NCI-H2107 treated with DMSO at 0.1 percent for 48 hours (cell line): ENCODE measurements around the gene EIF4G3.
"Not testable (repeated sequence)": the region's sequence is repeated elsewhere in the genome, so short reads cannot be mapped to it uniquely, and the experiment has no call there.

ENCODE experiments used
- DNase-seq: peaks from one replicate; lab custom pipeline; 2025; ENCODE audit not compliant: unreplicated experiment; lab: John Stamatoyannopoulos, UW

Gene EIF4G3

DNA sequence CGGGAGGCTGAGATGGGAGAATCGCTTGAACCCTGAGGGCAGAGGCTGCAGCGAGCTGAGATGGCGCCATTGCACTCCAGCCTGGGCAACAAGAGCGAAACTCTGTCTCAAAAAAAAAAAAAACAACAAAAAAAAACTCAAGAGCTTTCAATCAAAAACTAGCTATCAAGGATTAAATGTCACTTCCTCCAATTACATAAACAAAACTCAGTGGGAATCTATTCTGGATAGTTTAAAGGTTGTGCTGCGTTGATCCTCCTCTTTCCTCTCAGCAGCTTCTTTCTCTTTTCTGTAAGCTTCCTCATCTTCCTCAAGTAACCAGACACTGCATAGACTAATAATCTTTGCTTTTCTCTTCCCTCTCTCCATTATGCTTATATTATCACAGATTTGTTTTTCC lies 20.7 kb downstream of the EIF4G3 start:
- DNase-seq: peak; percentile 28

GRCh38 chr1:21154717-21155116 lies 22.0 kb downstream of the EIF4G3 start:
- DNase-seq: no peak

DNA sequence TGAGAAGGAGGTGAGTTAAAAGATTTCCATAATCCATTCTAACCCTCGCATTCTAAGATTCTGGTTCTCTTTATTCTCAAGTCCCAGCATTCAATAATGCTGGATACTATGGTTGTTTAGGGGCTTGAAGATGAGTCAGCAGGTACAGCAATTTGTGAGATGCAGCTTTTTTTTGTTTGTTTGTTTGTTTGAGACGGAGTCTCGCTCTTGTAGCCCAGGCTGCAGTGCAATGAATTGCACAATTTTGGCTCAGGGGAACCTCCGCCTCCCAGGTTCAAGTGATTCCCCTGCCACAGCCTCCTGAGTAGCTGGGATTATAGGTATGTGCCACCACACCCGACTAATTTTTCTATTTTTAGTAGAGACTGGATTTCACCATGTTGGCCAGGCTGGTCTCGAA lies 23.3 kb downstream of the EIF4G3 start:
- DNase-seq: no peak

- DNase-seq: no peak
These were observed 24.1 kb downstream of the EIF4G3 start for GRCh38 chr1:21152423-21153100.

DNA sequence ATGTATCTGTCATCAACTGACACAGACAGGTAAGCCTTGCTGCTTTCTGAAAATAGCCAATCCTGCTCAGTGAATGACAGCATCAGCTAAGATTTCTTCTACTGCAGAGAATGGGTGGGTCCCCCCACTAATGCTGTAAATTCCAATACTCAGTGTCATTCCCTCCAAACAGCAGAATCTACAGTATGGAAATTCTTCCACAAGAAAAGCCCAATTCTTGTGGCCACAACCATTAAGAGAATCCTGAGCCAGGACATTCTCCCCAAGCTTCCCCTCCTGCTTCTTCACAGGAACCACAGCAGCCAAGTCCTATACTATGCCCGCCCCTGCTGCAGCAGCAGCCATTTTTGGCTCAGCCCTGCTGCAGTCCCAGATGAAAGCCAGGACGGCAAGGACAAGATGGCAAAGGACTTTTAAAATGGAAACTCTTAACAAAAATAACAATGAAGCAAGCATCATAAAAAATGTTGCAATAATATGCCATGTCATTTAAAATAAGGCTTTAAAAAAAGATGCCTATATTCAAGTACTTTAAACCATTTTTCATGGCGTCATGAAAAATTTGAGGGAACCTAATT lies 26.8 kb downstream of the EIF4G3 start:
- DNase-seq: no peak

DNA sequence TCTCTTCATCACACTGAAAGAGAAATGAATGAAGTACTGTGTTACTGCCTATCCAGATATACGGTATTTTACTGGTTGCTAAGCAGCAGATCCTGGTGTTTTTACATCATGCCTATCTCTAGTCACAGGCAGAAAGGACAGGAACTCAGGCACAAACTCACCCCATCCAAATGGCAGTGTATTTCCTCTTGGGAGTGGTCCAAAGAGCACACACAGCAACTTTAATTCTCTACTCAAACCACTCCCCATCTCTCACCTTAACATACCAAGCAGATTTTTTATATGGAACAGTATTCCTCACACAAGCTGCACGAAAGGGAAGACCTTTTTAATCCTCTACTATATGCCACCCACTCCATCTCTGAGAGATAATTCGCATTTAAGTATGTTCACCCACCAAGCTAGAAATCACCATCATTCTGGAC lies 27.3 kb downstream of the EIF4G3 start:
- no peak for DNase-seq

DNA sequence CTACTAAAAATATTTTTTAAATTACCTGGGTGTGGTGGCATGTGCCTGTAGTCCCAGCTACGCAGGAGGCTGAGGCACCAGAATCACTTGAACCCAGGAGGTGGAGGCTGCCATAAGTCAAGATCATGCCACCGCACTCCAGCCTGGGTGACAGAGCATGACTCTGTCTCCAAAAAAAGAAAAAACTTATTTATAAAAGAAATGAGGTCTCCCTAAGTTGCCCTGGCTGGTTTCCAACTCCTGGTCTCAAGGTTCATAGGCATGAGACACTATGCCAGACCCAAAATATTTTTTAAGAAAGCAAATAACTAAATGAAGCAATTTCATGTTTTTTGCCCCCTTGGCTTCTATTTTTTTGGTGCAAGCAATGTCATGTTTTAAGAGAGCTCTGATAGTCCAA lies 32.9 kb downstream of the EIF4G3 start:
- DNase-seq: no peak

GRCh38 chr1:21143138-21143537 lies 33.6 kb downstream of the EIF4G3 start:
- no peak for DNase-seq

DNA sequence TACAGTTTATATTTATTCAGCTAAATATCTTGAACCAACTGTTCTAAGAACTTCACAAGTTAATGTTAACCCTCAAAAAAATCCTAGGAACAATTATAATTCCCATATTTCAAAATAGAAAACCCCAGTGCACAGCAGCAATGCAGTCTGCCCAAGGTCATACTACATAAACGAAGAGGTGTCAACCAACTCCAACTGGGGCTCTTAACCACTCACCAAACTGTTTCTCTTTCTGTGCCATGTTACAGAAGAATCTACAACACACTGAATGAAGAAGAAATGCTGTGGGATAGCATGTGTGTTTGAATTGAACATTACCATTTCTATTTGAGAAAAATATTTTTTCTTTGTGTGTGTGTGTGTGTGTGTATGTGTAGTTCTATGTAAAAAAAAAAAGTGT lies 35.7 kb downstream of the EIF4G3 start:
- DNase-seq: no peak

DNA sequence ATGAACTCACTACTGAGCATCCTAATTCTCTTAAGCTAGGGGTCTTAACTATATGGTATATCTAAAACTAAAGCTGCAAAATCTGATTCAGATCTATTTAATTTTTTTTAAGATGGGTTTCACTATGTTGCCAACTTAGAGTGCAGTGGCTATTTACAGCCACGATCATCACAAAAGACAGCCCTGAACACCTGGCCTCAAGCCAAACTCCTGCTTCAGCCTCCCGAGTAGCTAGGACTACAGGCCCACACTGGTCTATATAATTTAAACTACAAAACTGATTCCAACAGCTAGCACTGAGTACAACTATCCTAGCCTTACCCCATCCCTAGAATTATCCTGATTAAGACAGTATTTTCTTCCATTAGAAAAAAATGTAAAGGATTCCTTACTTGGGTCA lies 37.1 kb downstream of the EIF4G3 start:
- peak; percentile 40 for DNase-seq

DNA sequence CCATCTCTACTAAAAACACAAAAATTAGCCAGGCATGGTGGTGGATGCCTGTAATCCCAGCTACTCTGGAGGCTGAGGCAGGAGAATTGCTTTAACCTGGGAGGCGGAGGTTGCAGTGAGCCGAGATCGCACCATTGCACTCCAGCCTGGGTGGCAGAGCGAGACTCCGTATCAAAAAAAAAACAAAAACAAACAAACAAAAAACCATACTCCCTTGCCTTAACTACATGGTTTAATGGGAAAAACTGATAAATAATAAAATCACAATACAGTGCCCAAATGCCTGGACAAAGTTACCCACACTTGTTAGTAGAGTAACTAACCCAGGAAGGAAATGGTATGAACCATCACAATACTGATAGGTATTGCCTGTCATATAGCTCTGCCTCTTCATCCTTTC lies 40.4 kb downstream of the EIF4G3 start:
- DNase-seq: not testable (repeated sequence)

DNA sequence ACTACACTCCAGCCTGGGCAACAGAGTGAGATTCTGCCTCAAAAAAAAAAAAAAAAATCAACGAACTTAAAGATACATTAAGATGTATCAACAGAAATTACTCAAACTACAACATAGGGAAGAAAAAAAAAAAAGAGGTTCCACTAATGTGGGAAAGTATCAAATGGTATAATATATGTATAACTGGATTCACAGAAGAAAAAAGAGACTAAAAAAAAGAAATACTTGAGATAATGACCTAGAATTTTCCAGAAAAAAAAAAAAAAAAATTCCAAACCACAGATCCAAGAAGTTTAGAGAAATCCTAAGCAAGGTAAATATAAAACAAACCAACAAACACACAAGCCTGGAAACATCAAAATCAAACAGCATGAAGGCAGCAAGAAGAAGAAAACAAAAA lies 45.5 kb downstream of the EIF4G3 start:
- DNase-seq: no peak

- DNase-seq: no peak
These were observed 47.3 kb downstream of the EIF4G3 start for GRCh38 chr1:21129407-21129806.

DNA sequence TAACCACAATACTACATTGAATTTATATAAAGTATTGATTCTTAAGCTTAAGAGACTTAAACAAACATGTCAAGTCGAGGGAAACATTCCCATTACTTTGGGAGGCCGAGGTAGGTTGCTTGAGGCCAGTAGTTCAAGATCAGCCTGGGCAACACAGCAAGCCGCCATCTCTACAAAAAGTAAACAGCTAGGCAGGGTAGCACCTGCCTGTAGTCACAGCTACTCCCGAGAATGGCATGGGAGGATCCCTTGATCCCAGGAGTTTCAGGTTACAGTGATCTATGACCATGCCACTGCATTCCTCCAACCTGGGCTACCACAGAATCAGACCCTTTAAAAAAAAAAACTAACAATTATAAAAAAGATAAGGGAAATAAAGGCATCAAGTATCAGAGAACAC lies 50.4 kb downstream of the EIF4G3 start:
- no peak for DNase-seq

GRCh38 chr1:21124846-21125245 lies 51.9 kb downstream of the EIF4G3 start:
- no peak for DNase-seq

DNA sequence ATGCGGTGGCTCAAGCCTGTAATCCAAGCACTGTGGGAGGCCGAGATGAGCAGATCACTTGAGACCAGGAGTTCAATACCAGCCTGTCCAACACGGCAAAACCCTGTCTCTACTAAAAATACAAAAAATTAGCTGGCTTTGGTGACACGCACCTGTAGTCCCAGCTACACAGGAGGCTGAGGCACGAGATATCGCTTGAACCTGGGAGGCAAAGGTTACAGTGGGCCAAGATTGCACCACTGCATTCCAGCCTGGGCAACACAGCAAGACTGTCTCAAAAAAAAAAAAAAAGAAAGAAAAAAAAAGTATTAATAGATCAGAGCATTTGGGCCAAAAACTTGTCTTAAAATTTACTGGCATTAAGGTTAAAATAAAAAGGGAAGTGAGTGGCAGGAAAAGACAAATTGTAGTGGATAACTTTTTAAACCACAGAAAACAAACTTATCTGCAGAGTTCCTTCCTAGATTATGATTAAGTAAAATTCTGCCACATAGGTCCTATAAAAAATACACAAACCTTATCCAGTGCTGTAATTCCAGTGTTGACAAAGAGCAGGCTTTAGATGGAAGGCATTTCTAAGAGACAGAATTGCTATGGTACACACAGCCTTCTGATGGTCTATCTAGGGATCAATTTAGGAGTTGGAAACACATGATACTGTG lies 53.3 kb downstream of the EIF4G3 start:
- no peak for DNase-seq

- no peak for DNase-seq
These were observed 54.8 kb downstream of the EIF4G3 start for GRCh38 chr1:21121764-21122471.

DNA sequence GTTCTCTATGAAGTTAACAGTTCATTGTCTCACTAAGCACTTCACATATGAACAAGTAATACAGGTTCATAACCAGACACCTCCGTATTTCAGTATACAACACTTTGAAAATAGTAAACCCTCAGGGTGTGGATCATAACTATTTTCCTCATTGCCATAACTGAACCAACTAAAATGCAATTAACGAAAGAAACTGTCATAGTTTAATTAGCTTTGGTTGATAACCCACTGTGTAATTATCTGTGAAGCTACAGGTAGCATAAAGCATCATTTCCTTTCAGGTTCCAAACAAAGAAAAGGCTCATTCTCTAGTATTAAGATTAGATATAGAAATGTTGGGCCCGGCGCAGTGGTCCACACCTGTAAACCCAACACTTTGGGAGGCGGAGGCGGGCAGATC lies 58.5 kb downstream of the EIF4G3 start:
- DNase-seq: no peak

DNA sequence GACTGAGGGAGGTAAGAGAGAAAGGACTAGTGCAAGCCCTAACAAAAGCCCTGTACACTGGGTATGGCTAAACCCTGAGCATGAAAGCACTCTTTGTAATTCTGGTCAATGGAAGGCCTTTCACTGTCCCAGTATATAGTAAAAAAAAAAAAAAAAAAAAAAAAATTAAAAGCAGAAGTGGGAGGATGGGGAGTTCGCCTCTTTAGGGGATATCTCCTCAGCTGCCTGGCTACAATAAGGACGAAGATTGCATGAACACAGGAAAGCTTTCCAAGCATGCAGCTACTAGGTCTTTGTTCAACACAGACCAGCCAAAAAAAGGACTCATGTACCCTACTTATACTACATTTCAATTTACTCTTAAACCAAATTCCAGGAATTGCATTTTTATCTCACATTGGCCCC lies 59.1 kb downstream of the EIF4G3 start:
- DNase-seq: no peak

GRCh38 chr1:21117159-21117558 lies 59.5 kb downstream of the EIF4G3 start:
- no peak for DNase-seq

DNA sequence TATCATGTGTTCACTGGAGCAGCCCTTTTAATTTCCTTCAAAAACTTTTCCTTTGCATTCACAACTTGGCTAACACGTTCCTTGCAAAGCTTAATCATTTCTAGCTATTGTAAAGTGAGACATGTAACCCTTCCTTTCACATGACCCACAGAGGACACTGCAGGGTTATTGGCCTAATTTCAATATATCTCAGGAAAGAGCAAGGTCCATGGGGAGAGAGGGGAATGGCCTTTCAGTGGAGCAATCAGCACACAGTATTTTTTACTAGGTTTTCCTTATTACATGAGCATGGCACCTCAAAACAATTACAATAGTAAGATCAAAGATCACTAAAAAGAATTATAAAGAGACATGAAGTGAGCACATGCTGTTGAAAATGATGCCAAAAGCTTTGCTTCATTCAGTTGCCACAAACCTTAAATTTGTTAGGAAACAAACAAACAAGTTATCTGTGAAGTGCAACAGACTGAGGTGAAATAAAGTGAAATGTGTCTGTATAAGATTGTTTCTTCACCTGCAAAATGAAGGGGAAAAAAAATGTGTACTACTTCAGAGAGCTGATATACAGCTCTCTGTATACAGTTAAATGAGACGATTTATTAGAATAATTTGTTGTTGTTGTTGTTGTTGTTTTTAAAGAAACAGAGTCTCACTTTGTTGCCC lies 61.5 kb downstream of the EIF4G3 start:
- DNase-seq: no peak
